ENCODE measurements around the gene ACSS1.
A peak's percentile ranks its signal among the peaks of the same experiment; 100 is the strongest.

The ACSS1 gene

DNA sequence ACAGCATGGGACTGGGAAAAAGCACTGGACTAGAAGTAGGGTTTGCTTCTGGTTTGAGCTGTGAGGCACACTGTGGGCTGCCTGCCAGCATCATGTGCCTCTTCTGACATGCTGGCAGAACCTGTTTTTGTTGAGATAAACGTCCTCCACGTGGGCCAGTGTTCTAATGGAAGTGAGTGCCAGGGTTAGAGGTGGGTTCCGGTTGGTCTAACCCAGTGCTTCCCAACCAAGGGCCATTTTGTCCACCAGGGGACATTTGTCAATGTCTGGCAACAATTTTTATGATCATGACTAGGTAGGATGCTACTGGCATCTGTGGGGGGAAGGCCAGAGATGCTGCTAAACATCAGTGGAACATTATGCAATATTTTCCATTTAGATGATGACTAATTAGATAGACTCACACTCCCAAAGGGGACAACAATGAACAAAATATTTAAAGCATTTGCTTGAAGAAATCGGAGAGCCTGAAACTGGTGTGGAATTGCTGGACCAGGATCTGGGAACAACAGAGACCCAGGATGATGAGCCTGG, 57.6 kb downstream of the ACSS1 start:
- in situ Hi-C loops (cut with HindIII; ENCODE audit: low sequenced_read_pairs): loop anchor here (10.0 kb wide), 1 partner anchor 394 kb away; the partner anchor contains the start of gene ABHD12
- no peak overlapping the region for H3K4me3 ChIP-seq (ENCODE audit: low read depth, low read length)
- TF ChIP-seq, protein P1, sequence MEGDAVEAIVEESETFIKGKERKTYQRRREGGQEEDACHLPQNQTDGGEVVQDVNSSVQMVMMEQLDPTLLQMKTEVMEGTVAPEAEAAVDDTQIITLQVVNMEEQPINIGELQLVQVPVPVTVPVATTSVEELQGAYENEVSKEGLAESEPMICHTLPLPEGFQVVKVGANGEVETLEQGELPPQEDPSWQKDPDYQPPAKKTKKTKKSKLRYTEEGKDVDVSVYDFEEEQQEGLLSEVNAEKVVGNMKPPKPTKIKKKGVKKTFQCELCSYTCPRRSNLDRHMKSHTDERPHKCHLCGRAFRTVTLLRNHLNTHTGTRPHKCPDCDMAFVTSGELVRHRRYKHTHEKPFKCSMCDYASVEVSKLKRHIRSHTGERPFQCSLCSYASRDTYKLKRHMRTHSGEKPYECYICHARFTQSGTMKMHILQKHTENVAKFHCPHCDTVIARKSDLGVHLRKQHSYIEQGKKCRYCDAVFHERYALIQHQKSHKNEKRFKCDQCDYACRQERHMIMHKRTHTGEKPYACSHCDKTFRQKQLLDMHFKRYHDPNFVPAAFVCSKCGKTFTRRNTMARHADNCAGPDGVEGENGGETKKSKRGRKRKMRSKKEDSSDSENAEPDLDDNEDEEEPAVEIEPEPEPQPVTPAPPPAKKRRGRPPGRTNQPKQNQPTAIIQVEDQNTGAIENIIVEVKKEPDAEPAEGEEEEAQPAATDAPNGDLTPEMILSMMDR (IDR thresholded peaks at IDR 0.05; ENCODE audit: low read depth, low read length, missing control alignments): no peak
- peak; percentile 40 for DNase-seq (ENCODE audit: low read depth)

DNA sequence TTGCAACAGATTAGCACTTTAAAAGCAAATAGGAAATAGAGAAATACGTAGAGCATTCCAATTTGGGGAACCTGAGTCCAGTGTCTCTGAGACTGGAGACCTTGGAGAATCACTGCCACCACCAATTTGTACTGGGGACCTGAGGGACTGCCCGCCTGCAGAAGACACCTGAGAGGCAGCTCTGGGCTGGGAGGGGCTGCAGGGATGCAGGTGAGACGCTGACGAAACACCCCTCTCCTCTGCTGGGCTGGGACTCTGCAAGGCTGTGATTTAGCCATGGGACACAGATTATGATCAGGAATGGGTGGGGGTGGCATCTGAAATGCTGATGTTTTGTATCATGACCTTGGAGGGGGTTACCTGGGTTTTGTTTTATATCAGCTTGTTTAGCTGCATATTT, 58.4 kb downstream of the ACSS1 start:
- H3K4me3 ChIP-seq (ENCODE audit: low read depth, low read length): no peak overlapping the region
- in situ Hi-C loops (cut with HindIII; ENCODE audit: low sequenced_read_pairs): loop anchor here (25.0 kb wide), 1 partner anchor 163 kb away; no protein-coding TSS in a partner anchor
- TF ChIP-seq, protein P1 (IDR thresholded peaks at IDR 0.05; ENCODE audit: low read depth, low read length, missing control alignments): no peak
- no peak for DNase-seq (ENCODE audit: low read depth)

DNA sequence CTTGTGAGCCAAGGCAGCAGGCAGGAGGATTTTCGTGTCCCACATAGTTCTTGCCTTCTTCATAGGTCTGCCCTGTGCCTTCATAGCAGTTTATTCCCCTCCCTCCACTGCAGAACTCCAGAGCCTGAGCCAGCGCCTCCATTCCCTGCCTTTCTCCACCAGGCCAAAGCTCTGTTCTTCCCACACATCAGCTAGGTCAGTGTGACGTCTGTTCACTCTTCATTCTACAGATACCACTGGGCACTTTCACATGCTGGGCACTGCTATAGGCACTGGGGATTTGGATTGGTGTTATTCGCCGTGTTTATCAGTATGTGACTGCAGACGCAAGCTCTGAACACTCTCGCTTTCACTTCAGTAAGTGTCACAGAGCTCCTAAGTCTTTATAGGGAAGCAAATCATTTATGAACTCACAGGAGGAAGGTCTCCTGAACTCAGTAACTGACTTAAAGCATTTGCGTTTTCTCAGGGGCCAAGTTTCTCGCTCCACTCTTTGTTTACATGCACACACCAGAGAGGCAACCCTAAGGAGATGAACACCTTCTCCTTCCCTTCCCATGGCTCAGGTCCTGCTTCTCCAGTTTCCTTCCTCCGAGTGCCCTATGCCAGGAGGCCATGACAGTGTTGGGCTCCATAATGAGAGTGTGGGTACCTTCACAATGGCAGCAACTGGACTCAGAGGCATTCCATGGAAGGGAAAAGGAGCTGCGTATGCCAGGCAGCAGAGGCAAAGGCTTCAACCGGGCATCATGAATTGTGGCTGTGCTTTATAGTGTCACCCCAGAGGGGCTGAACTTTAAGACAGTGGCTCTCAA, 59.1 kb downstream of the ACSS1 start:
- DNase-seq (ENCODE audit: low read depth): no peak
- in situ Hi-C loops (cut with HindIII; ENCODE audit: low sequenced_read_pairs): loop anchor here (25.0 kb wide), 1 partner anchor 163 kb away; no protein-coding TSS in a partner anchor
- TF ChIP-seq, protein P1 (IDR thresholded peaks at IDR 0.05; ENCODE audit: low read depth, low read length, missing control alignments): no peak
- no peak overlapping the region for H3K4me3 ChIP-seq (ENCODE audit: low read depth, low read length)

GRCh38 chr20:24998121-24998520, 59.8 kb downstream of the ACSS1 start:
- no peak for DNase-seq (ENCODE audit: low read depth)
- in situ Hi-C loops (cut with HindIII; ENCODE audit: low sequenced_read_pairs): loop anchor here (25.0 kb wide), 1 partner anchor 164 kb away; no protein-coding TSS in a partner anchor
- no peak overlapping the region for H3K4me3 ChIP-seq (ENCODE audit: low read depth, low read length)
- TF ChIP-seq, protein P1 (IDR thresholded peaks at IDR 0.05; ENCODE audit: low read depth, low read length, missing control alignments): no peak

DNA sequence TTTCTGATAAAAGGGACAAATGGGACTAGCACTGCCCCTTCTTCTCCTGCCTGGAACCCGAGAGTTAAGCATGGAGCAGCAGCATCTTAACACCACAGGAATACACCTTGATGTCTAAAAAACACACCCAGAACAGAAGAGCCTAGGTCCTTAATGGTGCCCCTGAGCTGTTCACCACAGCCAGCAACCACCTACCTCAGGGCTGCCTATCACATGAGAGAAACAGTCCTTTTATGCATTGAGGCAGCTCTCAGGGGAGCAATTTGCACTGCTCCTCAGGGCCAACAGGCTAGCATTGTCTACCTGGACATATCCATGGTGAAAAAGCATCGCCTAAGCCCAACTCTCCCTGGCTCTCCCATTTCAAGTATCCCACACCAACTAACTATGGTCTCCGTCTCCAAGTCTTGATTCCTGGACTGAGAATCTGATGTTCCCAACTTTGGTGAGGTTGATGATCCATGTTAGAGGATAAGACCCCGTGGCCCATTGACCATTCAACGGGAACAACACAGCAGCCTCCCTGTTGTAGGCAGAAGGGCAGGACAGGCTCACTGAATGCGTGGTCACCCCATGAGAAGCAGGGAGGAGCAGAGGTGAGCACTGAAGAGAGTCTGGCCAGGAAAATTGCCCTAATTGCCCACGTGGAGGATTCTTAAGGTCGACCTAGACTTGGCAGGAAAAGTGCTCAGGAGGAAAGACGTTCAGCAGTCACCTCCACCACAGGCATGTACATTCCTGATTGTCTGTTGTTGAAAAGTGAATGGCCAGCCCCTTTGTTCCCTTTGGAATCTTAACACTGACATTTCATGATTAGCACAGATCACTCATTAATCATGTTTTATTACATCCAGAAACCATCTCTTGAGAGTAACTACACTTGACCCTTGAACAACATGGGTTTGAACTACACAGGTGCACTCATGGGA, 61.2 kb downstream of the ACSS1 start:
- in situ Hi-C loops (cut with HindIII; ENCODE audit: low sequenced_read_pairs): loop anchor here (25.0 kb wide), 1 partner anchor 166 kb away; no protein-coding TSS in a partner anchor
- TF ChIP-seq, protein P1 (IDR thresholded peaks at IDR 0.05; ENCODE audit: low read depth, low read length, missing control alignments): no peak
- no peak overlapping the region for H3K4me3 ChIP-seq (ENCODE audit: low read depth, low read length)
- DNase-seq (ENCODE audit: low read depth): no peak
